ENCODE results near the gene PRR7. TPM values are rescaled to one million over a fixed set of nuclear protein-coding genes. Genes with fewer than 3 reads are reported as not detected.

The PRR7 gene
- total and polyA plus RNA-seq, 9 donors: 0.51 to 11.4 (median 2.0) TPM; not detected in 1

- Histone ChIP-seq H3K27ac (no peak overlapping the region), H3K9me3 (no peaks in the 10 kb centered on the region), H3K4me1 (ENCODE audit: insufficient read depth) (peaks cover 13% of the 10 kb centered on the region), H3K4me3 (no peak overlapping the region), H3K27me3 (no peaks in the 10 kb centered on the region), H3K36me3 (no peaks in the 10 kb centered on the region)
- intact Hi-C loops (cut with DNase I): loop anchor here in 1 of 4 donors (10.0 kb wide), 1 partner anchor 377 kb away; no protein-coding TSS in a partner anchor
- TF ChIP-seq POLR2A (IDR thresholded peaks at IDR 0.05) (no peak), EP300 (IDR thresholded peaks at IDR 0.05) (no peak), CTCF (IDR thresholded peaks at IDR 0.05) (peak in 2 of 3 donors; percentile 44 to 53)
- DNase-seq: peak in 2 of 5 donors; percentile 37 to 60
- WGBS, 3 donors: 61 to 65% (median 64%) methylated on average over 28 to 43 of the region's 43 CpGs
Measured at GRCh38 chr5:177491429-177491945, 44.9 kb downstream of the PRR7 start.

- 86 to 88% (median 88%) methylated on average over 52 to 54 of the region's 54 CpGs for WGBS, 3 donors
Measured at GRCh38 chr5:177491983-177492746, 45.6 kb downstream of the PRR7 start.

GRCh38 chr5:177492841-177493240 is 46.2 kb downstream of the PRR7 start:
- no peaks in the 10 kb centered on the region for H3K36me3 ChIP-seq
- no peak overlapping the region for H3K27ac ChIP-seq
- no peaks in the 10 kb centered on the region for H3K9me3 ChIP-seq
- TF ChIP-seq POLR2A (IDR thresholded peaks at IDR 0.05) (no peak), EP300 (IDR thresholded peaks at IDR 0.05) (no peak), CTCF (IDR thresholded peaks at IDR 0.05) (no peak)
- no peak overlapping the region for H3K4me3 ChIP-seq
- peaks cover 13% of the 10 kb centered on the region for H3K4me1 ChIP-seq (ENCODE audit: insufficient read depth)
- WGBS, 3 donors: 67 to 74% (median 72%) methylated on average over 7 of the region's 7 CpGs
- DNase-seq: no peak
- no peaks in the 10 kb centered on the region for H3K27me3 ChIP-seq
- intact Hi-C loops (cut with DNase I): loop anchor here in 1 of 4 donors (10.0 kb wide), 1 partner anchor 378 kb away; no protein-coding TSS in a partner anchor

More at GRCh38 chr5:177491983-177492746, 45.6 kb downstream of the PRR7 start:
- intact Hi-C loops (cut with DNase I): loop anchor here in 1 of 4 donors (10.0 kb wide), 1 partner anchor 377 kb away; no protein-coding TSS in a partner anchor
- H3K27me3 ChIP-seq: no peaks in the 10 kb centered on the region
- H3K27ac ChIP-seq: no peak overlapping the region
- H3K9me3 ChIP-seq: no peaks in the 10 kb centered on the region
- H3K4me1 ChIP-seq (ENCODE audit: insufficient read depth): peaks cover 13% of the 10 kb centered on the region
- no peak overlapping the region for H3K4me3 ChIP-seq
- H3K36me3 ChIP-seq: no peaks in the 10 kb centered on the region
- DNase-seq: no peak
- TF ChIP-seq CTCF (IDR thresholded peaks at IDR 0.05): no peak
- TF ChIP-seq POLR2A (IDR thresholded peaks at IDR 0.05): no peak
- no peak for TF ChIP-seq EP300 (IDR thresholded peaks at IDR 0.05)

- intact Hi-C loops (cut with DNase I): loop anchor here in 1 of 4 donors (10.0 kb wide), 1 partner anchor 379 kb away; no protein-coding TSS in a partner anchor
- Histone ChIP-seq H3K27ac (peak overlapping the region in 1 of 2 donors; percentile 25), H3K4me3 (no peak overlapping the region), H3K9me3 (no peaks in the 10 kb centered on the region), H3K36me3 (no peaks in the 10 kb centered on the region), H3K4me1 (ENCODE audit: insufficient read depth) (peaks cover 13% of the 10 kb centered on the region), H3K27me3 (no peaks in the 10 kb centered on the region)
- DNase-seq: no peak
- TF ChIP-seq EP300 (IDR thresholded peaks at IDR 0.05): no peak
- no peak for TF ChIP-seq CTCF (IDR thresholded peaks at IDR 0.05)
- no peak for TF ChIP-seq POLR2A (IDR thresholded peaks at IDR 0.05)
- 59 to 71% (median 65%) methylated on average over 5 of the region's 5 CpGs for WGBS, 3 donors
Measured at GRCh38 chr5:177493795-177494345, 47.3 kb downstream of the PRR7 start.
